Measurements from ENCODE around the gene GATAD2B.
"Not testable (repeated sequence)": the region's sequence is repeated elsewhere in the genome, so short reads cannot be mapped to it uniquely, and the experiment has no call there.

The GATAD2B gene

GRCh38 chr1:153778824-153779519 lies 143.8 kb downstream of the GATAD2B start:
- no peak for DNase-seq (ENCODE audit: low read depth in 2 of 2)

DNA sequence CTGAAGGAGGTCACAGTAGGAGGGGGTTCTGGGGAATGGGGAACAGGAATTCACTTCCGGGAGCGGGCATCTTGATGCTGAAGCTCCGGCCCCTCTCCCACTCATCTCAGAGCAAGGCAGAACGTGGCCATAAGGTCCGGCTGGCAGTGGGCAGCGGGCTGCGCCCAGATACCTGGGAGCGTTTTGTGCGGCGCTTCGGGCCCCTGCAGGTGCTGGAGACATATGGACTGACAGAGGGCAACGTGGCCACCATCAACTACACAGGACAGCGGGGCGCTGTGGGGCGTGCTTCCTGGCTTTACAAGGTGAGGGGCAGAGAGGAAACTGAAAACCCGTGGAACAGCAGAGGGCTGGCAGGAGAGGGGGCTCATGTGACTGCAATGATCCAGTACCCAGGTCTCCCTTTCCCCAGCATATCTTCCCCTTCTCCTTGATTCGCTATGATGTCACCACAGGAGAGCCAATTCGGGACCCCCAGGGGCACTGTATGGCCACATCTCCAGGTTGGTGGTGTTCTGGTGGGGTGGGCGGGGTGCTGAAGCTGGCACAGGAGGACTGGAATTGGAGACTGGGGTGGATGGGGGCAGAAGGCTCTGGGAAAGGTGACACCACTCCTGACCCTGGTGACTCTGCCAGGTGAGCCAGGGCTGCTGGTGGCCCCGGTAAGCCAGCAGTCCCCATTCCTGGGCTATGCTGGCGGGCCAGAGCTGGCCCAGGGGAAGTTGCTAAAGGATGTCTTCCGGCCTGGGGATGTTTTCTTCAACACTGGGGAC lies 144.5 kb downstream of the GATAD2B start:
- DNase-seq (ENCODE audit: low read depth in 2 of 2) = no peak

DNA sequence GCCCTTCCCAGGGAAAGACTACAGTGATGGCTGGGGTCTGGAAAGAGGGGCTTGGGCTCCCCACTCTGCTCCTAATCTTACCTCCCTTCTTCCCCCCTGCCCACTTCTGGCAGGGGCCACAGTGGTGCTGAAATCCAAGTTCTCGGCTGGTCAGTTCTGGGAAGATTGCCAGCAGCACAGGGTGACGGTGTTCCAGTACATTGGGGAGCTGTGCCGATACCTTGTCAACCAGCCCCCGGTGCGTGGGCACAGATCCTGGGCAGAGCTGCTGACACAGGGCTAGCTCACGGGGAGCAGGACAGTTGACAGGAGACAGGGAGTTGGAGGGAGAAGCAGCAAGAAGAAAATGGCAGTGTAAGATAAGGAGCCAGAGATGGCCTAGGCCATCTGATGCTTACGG lies 145.1 kb downstream of the GATAD2B start:
- no peak for DNase-seq (ENCODE audit: low read depth in 2 of 2)

DNA sequence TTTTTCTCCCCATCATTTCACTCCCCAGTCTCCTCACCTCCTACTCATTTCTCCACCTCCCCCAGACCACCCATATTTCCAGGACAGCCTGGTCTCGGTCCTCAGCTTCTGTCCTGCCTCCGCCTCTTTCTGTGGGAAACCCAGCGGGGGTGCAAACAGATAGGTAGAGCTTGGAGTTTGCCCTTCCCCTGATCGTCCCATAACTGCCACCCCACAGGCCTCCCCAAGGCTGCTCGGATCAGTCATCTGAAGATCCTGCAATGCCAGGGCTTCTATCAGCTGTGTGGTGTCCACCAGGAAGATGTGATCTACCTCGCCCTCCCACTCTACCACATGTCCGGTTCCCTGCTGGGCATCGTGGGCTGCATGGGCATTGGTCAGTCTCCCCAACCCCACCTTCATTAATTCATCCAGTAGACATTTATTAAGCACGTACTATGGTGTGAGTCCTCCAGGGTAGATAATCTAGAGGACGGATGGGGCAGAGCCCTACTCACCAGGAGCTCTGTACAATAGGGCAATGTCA lies 145.9 kb downstream of the GATAD2B start:
- DNase-seq (ENCODE audit: low read depth in 2 of 2) = no peak

- DNase-seq (ENCODE audit: low read depth in 2 of 2) = no peak
Measured at GRCh38 chr1:153776352-153776751, 146.4 kb downstream of the GATAD2B start.

DNA sequence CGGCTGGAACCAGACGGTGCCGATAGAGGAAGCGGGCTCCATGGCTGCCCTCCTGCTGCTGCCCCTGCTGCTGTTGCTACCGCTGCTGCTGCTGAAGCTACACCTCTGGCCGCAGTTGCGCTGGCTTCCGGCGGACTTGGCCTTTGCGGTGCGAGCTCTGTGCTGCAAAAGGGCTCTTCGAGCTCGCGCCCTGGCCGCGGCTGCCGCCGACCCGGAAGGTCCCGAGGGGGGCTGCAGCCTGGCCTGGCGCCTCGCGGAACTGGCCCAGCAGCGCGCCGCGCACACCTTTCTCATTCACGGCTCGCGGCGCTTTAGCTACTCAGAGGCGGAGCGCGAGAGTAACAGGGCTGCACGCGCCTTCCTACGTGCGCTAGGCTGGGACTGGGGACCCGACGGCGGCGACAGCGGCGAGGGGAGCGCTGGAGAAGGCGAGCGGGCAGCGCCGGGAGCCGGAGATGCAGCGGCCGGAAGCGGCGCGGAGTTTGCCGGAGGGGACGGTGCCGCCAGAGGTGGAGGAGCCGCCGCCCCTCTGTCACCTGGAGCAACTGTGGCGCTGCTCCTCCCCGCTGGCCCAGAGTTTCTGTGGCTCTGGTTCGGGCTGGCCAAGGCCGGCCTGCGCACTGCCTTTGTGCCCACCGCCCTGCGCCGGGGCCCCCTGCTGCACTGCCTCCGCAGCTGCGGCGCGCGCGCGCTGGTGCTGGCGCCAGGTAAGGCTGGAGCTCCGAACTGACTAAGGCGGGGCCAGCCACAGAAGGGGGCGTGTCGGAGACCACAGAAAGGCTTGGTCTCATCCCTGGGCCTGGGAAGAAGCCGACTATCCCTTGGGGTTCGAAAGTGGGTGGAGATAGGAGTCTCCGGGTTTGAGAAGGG lies 147.1 kb downstream of the GATAD2B start:
- DNase-seq (ENCODE audit: low read depth in 2 of 2) = peak; percentile 20 to 50

DNA sequence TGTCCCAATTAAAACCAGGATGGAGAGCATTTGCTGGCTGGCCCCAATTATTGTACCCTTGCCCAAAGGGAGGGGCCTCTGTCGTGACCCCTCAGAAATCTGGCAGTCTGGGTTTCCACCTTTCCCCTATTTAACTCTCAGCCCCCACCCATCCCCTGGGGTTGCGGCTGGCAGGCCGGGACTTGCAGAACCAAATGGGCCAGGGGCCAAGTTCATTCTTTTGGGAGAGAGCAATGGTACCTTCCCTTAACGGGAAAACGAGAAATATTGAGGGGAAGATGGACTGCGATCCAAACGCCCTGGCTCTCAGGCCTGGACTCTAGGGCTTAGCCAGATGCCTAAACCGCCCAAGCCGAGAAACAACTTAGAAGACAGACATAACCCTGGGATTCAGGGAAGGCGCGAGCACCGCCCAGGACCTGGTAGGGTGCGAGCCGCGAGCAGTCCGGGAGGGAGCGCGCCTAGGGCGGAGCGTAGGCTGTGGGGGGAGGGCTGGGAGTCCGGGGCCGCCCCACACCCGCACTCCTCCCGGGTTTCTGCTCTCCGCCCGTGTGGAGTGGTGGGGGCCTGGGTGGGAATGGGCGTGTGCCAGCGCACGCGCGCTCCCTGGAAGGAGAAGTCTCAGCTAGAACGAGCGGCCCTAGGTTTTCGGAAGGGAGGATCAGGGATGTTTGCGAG lies 147.9 kb downstream of the GATAD2B start, which contains the start of gene SLC27A3:
Gene SLC27A3, plus strand, starts transcription at position 628 of the 678 bp plus-strand sequence. CDS start 91 bp downstream, outside the sequence.
- DNase-seq (ENCODE audit: low read depth in 2 of 2) = peak in 1 of 2 donors; percentile 8

- no peak for DNase-seq (ENCODE audit: low read depth in 2 of 2)
Measured at GRCh38 chr1:153774026-153774595, 148.7 kb downstream of the GATAD2B start.

DNA sequence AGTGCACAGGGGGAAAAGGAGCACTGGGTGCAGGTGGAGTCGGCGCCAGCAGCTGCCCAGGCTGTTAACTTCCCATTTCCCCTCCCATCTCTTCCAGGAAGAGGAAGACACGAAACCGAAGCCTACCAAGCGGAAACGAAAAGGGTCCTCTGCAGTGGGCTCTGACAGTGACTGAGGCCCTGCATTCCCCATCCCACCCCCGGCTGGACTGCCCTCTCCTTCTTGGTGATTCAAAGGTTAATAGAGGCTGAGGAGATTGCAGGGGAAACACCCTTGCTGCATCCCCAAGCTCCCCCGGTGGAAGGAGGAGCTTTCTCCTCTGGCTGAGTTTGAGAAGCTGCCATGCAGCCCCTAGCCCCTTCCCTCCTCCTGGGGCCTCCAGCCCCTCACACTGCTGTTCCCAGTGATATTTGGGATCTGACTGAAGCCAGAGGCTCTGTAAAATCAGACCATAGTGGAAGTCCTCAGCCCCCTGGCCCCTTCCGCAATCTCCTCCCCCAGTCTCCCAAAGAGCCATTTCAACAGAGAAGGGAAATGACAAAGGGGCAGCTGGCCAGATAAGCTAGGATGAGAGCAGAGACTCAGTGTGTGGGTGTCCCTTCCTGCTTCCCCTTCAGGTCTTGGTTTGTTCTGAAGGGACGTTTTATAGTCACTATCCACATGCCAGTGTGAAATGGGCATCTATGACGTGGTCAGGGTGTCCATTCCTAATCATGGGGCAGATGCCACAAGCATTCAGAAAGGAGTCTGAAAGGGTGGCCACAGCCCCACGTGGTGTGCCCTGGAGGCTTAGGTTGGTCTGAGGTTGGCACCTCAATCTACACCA lies 149.5 kb downstream of the GATAD2B start:
- no peak for DNase-seq (ENCODE audit: low read depth in 2 of 2)

- DNase-seq (ENCODE audit: low read depth in 2 of 2) = no peak
Measured at GRCh38 chr1:153771841-153772593, 150.8 kb downstream of the GATAD2B start.

- no peak for DNase-seq (ENCODE audit: low read depth in 2 of 2)
Measured at GRCh38 chr1:153771261-153771660, 151.5 kb downstream of the GATAD2B start.

- no peak for DNase-seq (ENCODE audit: low read depth in 2 of 2)
Measured at GRCh38 chr1:153770797-153771196, 152.0 kb downstream of the GATAD2B start.

DNA sequence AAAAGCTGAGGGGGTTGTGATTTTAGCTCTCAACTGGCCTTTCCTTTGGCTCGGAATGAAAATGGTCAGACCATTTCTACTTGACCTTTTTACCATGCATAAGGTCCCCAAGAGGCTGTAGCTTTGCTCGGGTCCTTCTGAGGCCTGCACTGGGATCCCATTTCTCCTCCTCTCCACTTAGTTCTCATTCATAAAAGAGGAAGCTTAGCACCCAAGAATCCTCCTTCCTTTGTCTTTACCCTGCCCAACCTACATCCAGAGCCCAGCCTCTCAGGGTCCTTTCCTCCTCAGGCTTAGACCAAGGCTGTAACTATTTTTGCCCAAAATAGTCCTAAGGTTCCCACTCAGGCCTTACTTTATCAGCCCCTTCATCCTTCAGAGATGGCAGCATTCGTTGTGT lies 153.6 kb downstream of the GATAD2B start:
- no peak for DNase-seq (ENCODE audit: low read depth in 2 of 2)

- no peak for DNase-seq (ENCODE audit: low read depth in 2 of 2)
Measured at GRCh38 chr1:153768316-153769181, 154.2 kb downstream of the GATAD2B start.

DNA sequence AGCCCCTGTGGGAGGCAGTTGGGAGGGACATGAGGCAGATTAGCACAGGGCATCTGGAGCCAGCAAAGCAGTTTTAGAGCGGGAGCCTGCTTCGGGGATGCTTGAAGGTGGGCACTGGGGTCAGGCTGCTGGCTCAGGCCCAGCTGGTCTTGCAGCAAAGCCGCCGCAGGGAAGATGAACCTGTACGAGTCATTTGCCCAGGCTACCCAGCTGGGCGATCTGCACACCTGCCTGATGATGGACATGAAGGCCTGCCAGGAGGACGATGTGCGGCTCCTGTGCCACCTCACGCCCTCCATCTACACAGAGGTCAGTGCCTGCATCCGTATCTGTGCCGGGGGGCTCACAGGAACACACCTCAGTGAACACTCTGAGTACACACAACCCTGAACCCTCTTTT lies 155.3 kb downstream of the GATAD2B start:
- DNase-seq (ENCODE audit: low read depth in 2 of 2) = no peak

DNA sequence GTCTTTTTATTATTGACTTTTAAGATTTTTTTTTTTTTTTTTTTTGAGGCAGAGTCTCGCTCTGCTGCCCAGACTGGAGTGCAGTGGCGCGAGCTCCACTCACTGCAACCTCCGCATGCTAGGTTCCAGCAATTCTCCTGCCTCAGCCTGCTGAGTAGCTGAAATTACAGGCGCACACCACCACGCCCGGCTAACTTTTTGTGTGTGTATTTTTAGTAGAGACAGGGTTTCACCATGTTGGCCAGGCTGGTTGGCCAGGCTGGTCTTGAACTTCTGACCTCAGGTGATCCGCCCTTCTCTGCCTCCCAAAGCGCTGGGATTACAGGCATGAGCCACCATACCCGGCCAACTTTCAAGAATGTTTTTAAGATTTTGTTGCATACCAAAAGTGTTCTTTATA lies 156.1 kb downstream of the GATAD2B start:
- DNase-seq (ENCODE audit: low read depth in 2 of 2) = not testable (repeated sequence)

GRCh38 chr1:153764310-153764709 lies 158.5 kb downstream of the GATAD2B start:
- DNase-seq (ENCODE audit: low read depth in 2 of 2) = no peak
